OCI-M1 (cell line): Measurements from ENCODE around the gene DAB2IP.
"Not testable (repeated sequence)": the region's sequence is repeated elsewhere in the genome, so short reads cannot be mapped to it uniquely, and the experiment has no call there.

Source experiments
- DNase-seq: peaks from one replicate; lab custom pipeline; 2025; lab: John Stamatoyannopoulos, UW

DAB2IP gene

GRCh38 chr9:121651295-121652020, at the start of gene DAB2IP:
Gene DAB2IP (plus strand): TSS chr9:121651634. CDS start chr9:121651776, 142 bp downstream.
- no peak for DNase-seq

DNA sequence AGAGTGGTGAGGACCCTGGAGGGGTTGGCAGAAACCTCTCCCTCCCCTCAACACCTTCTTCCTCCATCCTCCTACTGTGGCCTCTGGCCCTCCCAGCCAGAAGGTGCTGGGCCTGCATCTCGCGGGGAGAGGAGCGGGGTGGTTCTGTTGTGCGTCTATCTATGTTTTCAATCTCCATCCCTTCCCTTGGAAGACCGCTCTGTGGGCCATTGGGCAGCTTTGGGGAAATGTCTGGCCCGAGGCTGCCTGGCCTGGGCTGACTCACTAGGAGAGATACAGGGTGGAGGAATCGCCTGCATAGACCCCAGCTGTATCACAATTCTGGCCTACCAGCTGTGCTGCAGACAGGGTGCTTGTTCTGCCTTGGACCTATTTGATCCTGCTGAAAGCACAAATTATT, 48.4 kb upstream of the DAB2IP start:
- DNase-seq, result no peak

DNA sequence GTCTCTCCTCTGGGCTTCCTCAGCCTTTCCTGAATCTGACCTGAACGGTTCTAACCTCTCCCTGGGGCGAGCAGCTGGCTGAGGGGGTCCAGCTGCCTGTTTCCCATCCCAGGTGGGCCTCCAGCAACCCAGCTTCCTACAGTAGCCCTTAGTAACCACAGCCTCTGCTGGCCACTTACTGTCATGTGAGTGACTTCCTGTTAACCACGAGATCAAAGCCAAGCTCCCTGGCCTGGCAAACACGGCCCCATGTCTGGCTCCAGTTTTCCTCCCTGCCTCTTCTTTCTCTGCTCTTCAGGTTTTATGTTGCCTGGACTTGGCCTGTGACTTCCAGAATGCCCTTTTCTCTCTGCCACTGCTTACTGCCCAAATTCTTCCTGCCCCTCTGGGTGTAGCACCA, 47.2 kb upstream of the DAB2IP start:
- DNase-seq, result peak; percentile 46

GRCh38 chr9:121604654-121605053, 46.8 kb upstream of the DAB2IP start:
- no peak for DNase-seq

DNA sequence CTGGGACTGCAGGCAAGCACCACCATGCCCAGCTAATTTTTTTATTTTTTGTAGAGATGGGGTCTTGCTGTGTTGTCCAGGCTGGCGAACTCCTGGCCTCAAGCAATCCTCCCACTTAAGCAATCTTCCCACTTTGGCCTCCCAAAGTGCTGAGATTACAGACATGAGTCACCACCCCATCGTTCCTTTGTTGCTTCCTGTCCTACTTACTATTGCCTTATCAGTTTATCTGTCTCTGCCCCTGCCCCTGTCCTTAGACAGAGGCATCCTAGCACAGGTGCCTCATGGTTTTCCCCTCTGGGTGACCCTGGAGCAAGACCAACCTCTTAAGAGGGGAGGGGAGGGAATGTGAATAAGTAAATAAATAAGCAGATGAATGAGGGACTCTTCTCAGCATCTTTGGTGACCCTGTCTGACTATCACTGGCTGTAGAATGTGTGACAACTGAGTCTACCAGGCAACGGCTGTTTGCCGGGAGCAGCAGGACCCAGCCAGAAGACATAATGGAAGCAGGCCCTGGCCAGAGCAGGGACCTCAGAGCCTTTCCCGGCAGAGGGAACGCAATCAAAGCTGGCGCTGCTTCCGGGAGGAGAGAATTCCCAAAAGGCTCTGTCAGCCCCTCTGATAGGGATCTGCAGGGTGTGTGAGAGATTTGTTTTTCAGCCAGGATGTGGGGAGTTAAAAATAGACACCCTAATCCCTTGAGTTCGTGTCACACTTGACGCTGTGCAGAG, 43.8 kb upstream of the DAB2IP start:
- peak; percentile 21 for DNase-seq

DNA sequence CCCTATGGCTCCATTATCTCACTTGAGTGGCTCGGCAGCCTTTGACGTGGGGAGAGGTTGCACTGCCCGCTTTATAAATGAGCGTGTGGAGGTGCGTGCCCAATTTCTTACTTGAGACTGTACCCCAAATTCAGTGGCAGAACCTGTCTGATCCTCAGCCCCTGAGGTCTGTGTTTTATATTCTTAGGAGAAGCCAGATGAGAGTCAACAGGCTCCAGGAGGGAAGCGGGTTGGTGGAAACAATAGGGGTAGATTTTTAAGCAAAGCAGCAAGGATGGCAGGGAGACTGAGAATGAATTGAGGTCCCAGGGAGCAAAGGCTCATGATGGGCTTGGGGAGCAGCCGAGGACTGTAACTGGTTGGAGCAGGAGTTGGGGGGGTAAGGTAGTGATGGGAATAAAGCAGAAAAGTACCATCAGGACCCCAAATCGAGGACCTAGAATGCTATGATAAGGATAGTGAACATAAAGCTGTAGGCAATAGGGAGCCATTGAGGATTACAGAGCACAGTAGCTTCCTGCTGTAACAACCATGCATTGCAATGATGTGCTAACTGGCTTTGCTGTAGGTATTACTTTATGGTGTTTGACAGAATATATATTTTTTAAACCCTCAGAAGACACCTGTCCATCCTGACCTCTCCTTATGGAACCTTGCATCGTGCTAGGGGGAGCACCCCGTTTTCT, 43.1 kb upstream of the DAB2IP start:
- DNase-seq, result no peak

GRCh38 chr9:121609822-121610637, 41.4 kb upstream of the DAB2IP start:
- no peak for DNase-seq

GRCh38 chr9:121610638-121610953, 40.8 kb upstream of the DAB2IP start:
- DNase-seq, result no peak

- DNase-seq, result no peak
These were observed 38.9 kb upstream of the DAB2IP start for GRCh38 chr9:121612511-121612998.

GRCh38 chr9:121613009-121613752, 38.3 kb upstream of the DAB2IP start:
- peak; percentile 17 for DNase-seq

DNA sequence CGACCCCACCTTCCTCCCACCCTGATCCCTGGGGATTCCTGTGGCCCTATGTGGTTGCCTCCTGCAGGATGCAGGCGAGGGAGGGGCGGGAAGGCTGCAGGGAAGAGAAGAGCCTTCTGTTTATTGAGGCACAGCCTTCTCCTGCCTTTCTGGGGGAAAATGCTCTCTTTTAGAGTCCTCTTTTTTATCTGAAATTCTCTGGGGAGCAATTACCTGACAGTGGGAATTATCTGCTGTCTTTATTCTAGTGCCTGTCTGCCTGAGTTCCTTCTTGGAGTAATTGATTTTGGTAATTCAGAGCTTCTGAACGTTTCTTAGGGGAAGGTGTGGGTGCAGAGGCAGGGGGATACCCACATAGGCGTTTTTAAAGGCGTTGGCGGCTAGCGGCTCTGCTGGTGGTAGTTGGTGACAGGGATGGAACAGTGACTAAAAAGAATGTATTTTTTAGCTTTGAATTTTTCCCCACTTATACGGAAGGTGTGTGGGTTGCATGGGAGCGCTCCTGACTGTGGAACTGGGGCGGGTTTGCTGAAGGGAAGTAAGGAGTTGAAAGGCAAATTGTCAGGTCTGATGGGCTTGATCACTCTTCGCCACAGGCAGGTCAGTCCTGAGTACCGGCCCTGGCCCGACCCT, 35.2 kb upstream of the DAB2IP start:
- DNase-seq, result no peak

DNA sequence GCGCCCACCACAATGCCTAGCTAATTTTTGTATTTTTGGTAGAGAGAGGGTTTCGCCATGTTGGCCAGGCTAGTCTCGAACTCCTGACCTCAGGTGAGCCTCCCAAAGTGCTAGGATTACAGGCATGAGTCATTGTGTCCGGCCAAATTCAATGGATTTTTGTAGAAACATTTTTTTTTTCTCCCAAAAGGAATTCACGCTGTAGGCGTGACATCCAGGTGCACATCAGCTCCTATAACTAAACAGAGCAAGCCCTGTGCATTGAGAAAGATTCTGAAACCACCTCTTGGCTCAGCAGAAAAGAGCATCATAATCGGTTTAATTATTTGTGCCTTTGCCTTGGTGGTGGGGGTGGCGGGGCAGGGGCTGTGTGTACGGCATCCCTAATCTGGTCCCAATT, 32.9 kb upstream of the DAB2IP start:
- no peak for DNase-seq

DNA sequence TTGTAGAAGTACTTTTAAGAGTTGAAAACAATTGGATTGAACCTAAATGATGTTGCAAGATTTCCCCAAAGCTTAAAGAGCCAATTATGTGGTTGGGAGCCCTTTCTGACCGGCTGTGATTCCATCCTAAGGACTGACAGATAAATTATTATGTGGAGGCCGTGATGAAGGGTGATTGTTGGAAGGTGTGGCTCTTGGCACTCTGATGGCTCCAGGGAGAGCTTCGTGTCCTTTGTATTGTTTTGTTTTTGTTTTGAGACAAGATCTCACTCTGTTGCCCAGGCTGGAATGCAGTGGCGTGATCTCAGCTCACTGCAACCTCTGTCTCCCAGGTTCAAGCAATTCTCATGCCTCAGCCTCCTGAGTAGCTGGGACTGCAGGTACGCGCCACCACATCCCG, 32.5 kb upstream of the DAB2IP start:
- DNase-seq, result not testable (repeated sequence)

GRCh38 chr9:121619545-121620324, 31.7 kb upstream of the DAB2IP start:
- no peak for DNase-seq

DNA sequence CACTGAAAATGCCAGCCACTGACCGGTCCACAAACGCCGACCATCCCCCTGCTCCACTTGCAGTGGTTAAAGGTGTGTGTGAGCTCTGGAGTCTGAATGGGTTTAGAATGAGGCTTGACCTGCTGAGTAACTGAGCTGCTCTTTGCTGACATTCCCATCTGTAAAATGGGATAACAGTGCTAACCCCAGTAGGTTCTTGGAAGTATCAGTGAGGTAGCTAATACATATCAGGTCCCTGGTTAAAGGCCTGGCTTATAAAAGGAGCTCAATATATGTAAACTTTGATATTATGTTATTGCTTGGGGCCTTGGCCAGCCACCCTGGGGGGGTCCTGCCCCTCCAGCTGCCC, 31.1 kb upstream of the DAB2IP start:
- DNase-seq, result no peak

DNA sequence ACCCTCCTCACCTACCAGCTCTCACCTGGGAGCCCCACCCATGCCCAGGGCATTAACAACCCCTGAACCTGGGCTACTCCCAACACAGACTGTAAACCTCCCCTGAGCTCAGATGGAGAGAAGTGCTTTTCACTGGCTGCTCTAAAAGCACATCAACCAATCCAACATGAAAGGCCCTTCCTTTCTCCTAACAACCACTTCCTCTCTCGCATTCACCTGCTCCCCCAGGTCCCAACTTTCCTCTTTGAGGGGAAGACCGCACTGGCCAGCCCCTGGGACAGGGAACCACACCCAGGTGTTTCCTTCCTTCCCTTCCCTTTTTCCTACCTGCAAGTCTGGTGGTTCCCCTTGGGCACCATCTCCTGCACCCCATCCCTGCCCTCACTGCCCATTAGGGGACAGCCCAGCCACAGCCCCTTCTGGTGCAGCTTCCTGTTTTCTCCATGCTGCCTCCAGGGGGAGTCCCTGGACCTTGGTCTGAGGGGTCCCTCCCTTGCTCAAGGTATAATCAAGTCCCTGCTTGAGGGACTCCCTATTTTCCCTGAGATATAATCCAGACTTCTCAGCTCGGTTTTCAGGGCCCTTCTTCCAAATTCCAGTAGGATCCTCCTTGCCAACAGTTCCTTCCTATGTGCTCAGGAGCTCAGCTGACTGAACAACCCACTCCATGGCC, 30.5 kb upstream of the DAB2IP start:
- peak; percentile 56 for DNase-seq

GRCh38 chr9:121622387-121623203, 28.8 kb upstream of the DAB2IP start:
- DNase-seq, result no peak

DNA sequence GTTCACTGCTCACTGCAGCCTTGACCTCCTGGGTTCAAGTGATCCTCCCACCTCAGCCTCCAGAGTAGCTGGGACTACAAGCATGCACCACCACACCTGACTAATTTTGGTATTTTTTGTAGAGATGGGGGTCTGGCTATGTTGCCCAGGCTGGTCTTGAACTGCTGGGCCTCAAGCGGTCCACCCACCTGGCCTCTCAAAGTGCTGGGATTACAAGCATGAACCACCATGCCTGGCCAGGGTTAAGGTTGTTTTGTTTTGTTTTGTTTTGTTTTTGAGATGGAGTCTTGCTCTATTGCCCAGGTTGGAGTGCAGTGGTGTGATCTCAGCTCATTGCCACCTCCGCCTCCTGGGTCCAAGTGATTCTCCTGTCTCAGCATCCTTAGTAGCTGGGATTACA, 28.0 kb upstream of the DAB2IP start:
- not testable (repeated sequence) for DNase-seq

- DNase-seq, result no peak
These were observed 25.8 kb upstream of the DAB2IP start for GRCh38 chr9:121625590-121625989.
